GM10248 (cell line): Measurements from ENCODE around the gene LHX4.
A peak's percentile ranks its signal among the peaks of the same experiment; 100 is the strongest.

ENCODE experiments used
- CTCF ChIA-PET: fragments of 300-600 bp; sonication (Branson Sonifier 250); formaldehyde crosslinking; extraction: SDS; loops from one replicate; lab custom pipeline; 2021; ENCODE audit warnings: antibody characterized with exemption; lab: Yijun Ruan, JAX
- POLR2A ChIA-PET: fragments of 350-650 bp; sonication (Branson Sonifier 250); formaldehyde crosslinking; extraction: SDS; loops from one replicate; lab custom pipeline; 2020; ENCODE audit warnings: antibody characterized with exemption; lab: Yijun Ruan, JAX
- DNase-seq: peaks from one replicate; pipeline ENCODE4 v3.0.0; 2012; ENCODE audit errors: extremely low spot score
- CTCF ChIP-seq: IDR thresholded peaks from 2 replicates; pipeline ENCODE4 v1.5.1; 2012; ENCODE audit warnings: mild to moderate bottlenecking, low read depth; ENCODE audit errors: extremely low read depth, missing control alignments, control extremely low read depth

LHX4 gene

GRCh38 chr1:180228648-180229482, 1.2 kb upstream of the LHX4 start:
- ChIA-PET CTCF (interaction anchor here (1.0 kb wide), 1 partner anchor 126 kb away, joined by 3 read pairs; no protein-coding TSS in a partner anchor), POLR2A (interaction anchor here (0.6 kb wide), 1 partner anchor 45 kb away, joined by 3 read pairs; no protein-coding TSS in a partner anchor)
- TF ChIP-seq CTCF = no peak
- DNase-seq = peak; percentile 44

GRCh38 chr1:180230416-180230790, 339 bp downstream of the LHX4 start:
- DNase-seq = peak; percentile 54
- TF ChIP-seq CTCF = no peak
- ChIA-PET CTCF (no interaction called here), POLR2A (no interaction called here)

DNA sequence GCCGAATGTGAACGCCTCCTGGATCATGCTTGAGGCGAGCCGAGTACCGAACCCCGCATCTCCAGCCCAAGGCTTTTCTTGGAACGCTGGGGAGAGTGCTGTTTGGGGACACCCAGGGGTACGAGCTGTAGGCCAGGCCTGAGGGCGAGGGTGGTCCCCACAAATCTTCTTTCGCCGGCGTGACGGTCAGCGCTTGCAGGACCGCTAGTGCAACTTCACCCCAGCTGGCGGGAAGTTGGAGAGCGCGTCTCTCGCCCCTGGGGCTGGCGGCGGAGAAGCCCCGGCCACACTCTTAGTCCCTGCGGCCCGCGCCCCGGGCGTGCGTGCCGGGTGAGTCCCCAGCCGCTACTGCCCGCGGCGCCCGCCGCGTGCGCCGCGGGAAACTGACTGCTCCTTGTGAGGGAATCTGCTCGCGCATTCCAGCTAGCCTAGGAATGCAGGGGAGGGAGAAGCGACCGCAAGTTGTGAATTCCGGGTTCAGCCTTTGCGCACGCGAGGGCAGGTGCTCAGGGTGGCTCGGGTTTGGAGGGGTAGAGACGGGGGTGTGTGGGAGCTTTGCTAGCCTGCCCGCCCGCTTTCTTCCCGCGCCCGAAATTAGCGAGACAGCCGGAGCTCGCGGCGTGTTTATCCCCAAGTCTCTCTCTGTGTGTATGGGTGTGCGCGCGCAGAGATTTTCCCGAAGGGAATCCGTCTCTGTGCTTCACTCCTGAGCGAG, 884 bp downstream of the LHX4 start:
- ChIA-PET POLR2A (no interaction called here), CTCF (interaction anchor here (1.7 kb wide), 1 partner anchor 22 kb away, joined by 8 read pairs; no protein-coding TSS in a partner anchor)
- no peak for DNase-seq
- no peak for TF ChIP-seq CTCF

- DNase-seq = peak; percentile 42
- ChIA-PET POLR2A (no interaction called here), CTCF (interaction anchor here (1.3 to 1.7 kb wide), 3 partner anchors 8 to 42 kb away, joined by 3 to 8 read pairs (median 4); no protein-coding TSS in a partner anchor)
Measured at GRCh38 chr1:180231506-180231921, 1.4 kb downstream of the LHX4 start.

GRCh38 chr1:180231936-180232335, 1.9 kb downstream of the LHX4 start:
- ChIA-PET POLR2A (no interaction called here), CTCF (interaction anchor here (1.2 to 1.7 kb wide), 5 partner anchors 8 to 251 kb away, joined by 3 to 8 read pairs (median 4); no protein-coding TSS in a partner anchor)
- DNase-seq = no peak
- no peak for TF ChIP-seq CTCF

More at GRCh38 chr1:180231506-180231921, 1.4 kb downstream of the LHX4 start:
- TF ChIP-seq CTCF = no peak

DNA sequence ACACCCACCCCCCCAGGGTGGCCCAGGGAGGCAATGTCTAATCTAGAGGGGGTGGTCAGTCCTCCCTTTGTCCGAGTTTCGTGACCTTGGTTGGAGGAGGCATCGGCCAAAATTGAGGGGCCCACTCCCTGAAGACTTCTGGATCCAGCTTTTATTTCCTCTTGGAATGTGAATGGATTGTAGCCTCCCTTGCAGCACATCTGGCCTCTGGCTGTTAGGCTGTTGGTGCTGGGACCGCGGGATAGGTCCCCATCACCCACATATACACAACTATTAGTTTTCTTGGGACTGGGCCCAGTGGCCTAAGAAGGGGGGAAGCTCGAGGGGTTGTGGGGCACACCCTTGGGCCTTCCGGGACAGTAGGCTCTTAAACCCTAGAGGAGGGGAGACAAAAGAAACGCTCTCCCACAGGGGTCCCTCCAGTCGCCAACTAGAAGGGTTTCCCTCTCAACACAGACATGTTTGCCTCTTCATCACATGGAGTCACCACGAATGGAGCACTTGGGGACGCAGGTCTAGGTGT, 2.5 kb downstream of the LHX4 start:
- POLR2A ChIA-PET = no interaction called here
- TF ChIP-seq CTCF = no peak
- CTCF ChIA-PET = interaction anchor here (0.9 to 1.7 kb wide), 7 partner anchors 9 to 250 kb away, joined by 3 to 8 read pairs (median 4); no protein-coding TSS in a partner anchor
- no peak for DNase-seq
